DMS79 (cell line): Measurements from ENCODE around the gene TYMP.
"Not testable (repeated sequence)": the region's sequence is repeated elsewhere in the genome, so short reads cannot be mapped to it uniquely, and the experiment has no call there.

ENCODE experiments used
- DNase-seq: peaks from one replicate; lab custom pipeline; 2025; lab: John Stamatoyannopoulos, UW

Gene TYMP

DNA sequence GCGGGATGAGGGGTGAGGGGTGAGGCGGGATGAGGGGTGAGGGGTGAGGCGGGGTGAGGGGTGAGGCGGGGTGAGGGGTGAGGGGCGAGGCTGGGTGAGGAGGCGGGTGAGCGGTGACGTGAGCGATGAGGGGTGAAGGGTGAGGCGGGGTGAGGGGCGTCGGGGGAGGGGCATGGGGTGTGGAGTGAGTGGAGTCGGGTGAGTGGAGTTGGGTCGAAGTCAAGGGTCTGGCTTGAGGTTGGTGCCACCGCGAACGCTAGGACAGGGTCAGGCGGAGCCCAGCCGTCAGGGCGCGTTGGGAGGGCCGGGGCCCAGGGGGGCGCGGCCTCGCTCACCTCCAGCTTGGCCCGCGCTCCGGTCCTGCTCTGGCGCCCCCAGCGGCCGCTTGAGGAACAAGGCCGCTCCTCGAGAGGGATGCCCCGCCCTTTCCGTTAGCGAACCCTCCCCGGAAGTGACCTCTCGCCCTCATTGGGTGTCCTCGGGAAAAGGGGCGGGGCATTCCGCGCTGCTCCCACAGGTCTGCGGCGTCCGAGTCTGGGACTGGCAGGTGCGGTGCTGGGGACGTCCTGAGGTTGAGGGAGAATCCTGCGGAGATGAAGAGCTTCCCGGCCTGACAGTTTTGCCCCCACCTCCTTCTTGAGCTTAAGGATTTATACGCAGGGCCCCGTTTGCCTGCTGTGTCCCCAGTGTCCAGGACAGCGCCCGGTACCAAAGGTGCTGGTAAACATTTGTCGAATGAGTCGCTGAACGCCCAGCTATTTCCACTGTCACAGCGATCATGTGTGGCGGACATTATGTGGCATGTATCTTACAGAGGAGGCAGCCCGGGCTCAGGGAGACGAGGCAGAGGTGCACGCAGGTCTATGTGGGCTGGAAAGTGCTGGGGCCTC is 33.0 kb upstream of the TYMP start, which contains the start of gene SYCE3:
Gene SYCE3 (minus strand): TSS at position 397 of the 890 bp plus-strand sequence. CDS start 6,514 bp downstream, outside the sequence.
- DNase-seq: peak; percentile 63

DNA sequence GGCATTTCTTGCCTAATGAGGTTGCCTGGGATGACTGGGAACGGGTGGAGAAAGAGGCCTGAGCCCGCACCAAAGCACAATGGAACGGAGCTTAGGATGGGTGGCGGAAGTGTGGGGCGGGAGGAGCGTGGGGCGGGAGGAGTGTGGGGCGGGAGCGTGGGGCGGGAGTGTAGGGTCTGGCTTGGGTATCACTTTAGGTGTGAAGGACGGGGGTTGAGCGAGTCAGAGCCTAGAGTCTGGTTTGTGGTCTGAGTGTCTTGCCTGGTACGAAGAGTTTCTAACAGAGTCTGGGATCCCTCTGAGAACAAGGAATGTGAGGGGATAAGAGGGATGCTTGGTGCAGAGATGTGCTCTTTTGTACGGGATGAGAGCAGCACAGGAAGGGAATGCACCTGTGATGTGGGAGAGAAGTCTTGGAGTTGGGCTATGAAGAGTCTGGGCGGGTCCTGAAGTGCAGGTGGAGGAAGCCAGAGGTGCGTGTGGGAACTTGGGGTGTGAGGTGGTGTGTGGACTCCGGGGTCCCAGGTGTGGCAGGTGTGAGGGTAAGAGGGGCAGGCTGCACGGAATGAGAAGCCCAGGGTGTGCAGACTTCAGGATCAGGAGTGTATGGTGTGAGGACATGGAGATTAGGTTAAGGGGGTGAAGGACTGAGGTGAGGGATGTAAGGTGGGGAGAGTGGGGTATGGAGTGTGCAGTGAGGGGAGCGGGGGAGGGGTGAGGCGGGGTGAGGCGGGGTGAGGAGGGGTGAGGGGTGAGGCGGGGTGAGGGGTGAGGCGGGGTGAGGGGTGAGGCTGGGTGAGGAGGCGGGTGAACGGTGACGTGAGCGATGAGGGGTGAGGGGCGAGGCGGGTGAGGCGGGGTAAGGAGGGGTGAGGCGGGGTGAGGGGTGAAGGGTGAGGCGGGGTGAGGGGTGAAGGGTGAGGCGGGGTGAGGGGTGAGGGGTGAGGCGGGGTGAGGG is 31.9 kb upstream of the TYMP start:
- no peak for DNase-seq

DNA sequence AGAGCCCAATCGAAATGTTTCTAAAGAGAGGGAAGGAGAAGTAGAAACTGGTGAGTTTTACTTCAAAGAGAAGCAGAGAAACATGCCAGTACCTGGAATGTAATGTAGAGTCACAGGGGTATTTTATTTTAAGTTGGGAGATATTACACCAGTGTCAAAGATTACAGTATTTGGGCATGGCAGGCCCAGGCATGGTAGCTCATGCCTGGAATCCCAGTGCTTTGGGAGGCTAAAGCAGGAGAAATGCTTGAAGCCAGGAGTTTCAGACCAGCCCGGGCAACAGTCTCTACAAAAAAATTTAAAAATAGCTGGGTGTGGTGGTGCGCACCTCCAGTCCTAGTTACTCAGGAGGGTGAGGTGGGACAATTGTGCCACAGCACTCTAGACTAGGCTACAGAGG is 30.2 kb upstream of the TYMP start:
- DNase-seq: no peak

DNA sequence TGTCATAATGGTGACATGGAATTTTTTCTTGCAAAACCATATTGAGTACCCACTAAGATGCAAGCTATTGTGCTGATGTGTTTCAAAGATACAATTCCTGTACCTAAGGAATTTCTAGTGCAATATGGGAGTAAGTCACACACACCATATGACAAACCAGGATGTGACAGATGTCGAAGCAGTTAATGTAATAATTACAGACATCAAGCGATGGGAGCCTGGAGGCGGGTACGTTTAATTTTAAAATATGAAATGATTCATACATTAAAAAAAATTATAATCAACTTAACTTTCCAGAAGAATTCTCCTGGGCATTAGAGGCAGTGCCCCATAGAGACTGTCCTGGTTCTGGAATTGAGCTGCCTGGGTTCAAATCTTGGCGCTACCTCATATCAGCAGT is 26.9 kb upstream of the TYMP start:
- no peak for DNase-seq

DNA sequence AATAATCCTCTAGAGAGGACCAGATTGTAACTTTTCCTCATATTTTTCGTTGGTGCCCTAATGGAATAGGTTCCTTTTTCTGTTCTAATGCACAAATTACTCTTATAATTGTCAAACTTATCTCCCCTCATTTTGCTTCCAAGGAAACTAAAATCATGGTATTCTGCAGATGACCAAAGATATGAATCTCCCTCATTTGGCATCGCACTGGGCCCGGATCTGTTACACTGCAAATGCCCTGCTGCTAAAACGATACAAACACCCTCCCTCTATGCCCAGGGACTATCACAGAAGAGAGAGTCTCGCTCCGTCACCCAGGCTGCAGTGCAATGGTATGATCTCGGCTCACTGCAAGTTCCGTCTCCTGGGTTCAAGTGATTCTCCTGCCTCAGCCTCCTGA is 23.5 kb upstream of the TYMP start:
- no peak for DNase-seq

DNA sequence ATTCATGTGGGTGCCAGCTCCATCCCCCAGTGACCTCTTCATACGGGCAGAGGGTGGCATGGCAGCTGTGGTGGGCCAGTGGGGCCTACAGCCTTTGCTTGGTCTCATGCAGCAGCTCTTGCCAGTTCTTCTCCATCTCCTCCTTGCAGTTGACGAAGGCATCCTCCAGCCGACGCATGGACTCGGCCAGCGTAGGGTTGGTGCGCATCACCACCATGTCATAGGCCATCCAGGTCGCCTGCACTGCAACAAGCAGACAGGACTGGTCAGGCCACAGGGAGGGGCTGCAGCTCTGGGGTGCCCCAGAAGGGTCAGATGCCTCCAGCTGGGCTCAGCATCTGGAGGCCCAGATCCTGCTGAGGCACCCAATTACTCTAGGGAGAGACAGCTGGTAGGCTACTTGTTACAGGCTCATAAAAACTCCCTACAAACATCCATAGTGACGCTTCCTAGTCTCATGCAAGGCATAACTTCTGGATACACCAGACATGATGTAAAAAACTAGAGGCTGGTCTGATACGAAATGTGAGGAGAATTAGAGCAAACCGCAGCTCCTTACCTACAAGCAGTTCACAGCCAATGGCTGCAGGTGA is 21.4 kb upstream of the TYMP start:
- DNase-seq: no peak

DNA sequence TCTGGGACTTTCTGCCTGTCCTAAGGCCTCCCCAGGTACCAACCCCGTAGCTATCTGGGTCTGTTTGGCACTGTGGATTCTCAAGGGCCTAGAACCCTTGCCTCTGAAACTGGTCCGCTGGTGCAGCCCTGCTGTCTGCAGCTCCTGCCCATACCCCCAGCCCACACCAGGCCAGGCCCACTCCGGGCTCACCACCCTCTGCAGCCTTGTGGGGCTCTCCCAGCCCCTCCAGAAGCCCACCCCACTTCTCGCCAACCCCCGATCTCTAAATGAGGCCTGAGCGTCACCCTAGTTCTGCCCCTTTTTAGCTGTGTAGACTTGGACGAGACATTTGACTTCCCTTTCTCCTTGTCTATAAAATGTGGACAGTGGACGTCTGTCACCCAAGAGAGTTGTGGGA is 20.6 kb upstream of the TYMP start:
- DNase-seq: no peak

DNA sequence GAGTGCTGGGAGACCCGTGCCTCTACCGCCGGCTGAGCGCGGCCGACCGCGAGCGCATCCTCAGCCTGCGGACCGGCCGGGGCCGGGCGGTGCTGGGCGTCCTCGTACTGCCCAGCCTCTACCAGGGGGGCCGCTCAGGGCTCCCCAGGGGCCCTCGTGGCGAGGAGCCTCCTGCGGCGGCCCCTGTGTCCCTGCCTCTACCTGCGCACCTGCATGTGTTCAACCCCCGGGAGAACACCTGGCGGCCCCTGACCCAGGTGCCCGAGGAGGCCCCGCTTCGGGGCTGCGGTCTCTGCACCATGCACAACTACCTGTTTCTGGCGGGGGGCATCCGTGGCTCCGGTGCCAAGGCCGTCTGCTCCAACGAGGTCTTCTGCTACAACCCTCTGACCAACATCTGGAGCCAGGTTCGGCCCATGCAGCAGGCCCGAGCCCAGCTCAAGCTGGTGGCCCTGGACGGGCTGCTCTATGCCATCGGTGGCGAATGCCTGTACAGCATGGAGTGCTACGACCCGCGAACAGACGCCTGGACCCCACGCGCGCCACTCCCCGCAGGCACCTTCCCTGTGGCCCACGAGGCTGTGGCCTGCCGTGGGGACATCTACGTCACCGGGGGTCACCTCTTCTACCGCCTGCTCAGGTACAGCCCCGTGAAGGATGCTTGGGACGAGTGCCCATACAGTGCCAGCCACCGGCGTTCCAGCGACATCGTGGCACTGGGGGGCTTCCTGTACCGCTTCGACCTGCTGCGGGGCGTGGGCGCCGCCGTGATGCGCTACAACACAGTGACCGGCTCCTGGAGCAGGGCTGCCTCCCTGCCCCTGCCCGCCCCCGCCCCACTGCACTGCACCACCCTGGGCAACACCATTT is 19.3 kb upstream of the TYMP start:
- no peak for DNase-seq

DNA sequence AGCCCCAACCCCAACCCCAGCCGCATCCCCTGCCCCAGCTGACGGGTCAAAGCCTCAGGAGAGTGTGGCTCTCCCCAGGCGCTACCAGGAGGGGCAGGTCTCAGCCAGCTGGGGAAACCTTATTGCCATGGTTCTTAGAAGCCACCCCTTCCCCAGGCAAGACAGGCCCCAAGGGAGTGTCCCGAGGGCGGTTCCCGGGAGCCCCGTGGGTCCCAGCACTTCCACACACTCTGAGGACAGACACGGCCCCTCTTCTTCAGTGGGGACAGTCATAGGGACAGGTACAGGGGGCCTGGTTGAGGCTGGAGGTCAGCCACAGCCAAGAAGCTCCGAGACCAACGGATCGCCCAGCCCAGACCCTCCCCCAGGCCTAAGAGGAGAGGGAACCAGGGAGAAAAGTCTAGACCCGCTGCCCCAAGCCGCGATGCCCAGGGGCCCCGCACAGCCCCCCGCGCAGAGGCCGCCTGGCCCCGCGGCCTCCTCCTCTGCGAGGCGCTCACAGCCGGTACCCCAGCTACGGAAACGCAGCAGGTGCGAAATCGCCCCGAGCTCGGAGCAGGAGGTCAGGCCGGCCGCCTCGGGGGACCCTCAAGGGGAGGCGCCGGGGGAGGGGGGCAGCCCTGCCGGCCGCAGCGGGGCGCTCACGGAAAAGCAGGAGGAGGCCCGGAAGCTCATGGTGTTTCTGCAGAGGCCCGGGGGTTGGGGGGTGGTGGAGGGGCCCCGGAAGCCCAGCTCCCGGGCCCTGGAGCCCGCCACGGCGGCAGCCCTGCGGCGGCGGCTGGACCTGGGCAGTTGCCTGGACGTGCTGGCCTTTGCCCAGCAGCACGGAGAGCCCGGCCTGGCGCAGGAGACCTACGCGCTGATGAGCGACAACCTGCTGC is 18.5 kb upstream of the TYMP start:
- no peak for DNase-seq

DNA sequence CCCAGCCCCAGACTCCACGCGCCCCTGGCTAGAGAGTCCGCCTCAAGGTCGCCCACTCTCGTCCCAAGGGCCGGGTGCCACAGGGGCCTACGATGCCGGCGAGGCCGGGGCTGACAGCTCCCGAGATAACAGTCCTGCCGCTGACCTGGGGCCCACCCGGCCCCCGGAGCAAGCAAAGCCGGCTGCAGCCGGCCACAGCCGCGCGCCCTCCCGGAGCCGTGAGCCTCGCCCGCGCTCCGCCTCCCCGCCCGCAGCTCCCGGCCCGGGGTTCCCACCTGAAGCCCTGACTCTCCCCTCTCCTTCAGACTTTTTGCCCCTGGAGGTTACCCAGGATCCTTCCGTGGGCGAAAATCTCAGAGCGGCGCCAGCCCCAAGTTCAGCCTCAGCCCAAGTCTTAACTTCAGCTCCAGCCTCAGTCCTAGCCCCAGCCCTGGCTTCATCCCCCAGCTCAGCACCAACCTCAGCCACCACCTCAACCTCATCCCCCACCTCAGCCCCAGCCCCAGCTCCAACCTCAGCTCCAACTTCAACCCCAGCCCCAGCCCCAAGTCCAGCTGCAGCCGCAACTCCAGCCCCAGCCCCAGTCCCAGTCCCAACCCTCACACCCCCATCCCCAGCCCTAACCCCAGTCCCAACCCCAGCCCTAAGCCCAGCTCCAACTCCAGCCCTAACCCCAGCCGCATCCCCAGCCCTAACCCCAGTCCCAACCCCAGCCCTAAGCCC is 17.6 kb upstream of the TYMP start:
- no peak for DNase-seq

DNA sequence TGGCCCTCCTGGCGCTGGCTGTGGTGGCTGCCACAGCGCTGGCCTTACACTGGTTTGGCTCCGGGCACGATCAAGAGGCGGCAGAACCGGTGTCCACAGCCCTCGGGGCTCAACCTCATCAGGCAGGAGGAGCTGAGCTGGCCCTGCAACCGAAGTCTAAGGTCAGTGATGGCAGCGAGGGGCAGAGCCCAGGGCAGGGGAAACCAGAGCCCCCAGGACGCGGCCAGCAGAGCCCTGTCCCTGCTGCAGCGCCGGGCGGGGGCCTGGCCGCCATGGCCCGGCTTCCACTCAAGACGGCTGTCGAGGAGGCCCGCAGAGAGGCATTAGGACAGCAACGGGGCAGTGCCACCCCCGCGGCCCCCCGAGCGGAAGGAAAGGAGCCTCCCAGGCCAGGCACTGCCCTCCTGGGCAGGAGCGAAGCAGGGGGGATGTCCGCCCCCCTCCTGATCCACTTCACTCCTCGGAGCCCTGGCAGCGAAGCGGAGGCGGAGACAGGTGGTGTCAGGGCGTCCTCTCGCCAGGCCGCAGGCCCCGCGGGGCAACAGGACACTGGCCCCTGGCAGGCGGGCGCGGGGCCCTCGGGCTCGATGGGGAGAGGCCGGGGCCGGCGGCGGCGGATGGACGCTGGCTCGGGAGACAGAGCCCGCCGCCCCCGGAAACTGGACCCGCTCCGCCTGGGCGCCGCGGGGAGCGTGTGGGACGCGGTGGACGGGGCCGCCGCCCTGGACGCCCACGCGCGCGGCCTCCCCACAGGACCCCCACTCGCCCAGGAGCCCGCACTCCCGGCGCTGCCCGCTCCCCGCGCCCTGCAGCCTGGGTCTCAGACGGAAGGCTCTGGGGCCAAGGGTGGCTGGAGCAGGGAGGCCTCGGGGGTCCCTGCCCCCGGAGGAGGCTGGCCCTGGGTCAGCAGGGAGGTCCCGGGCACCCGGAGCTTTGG is 16.8 kb upstream of the TYMP start:
- DNase-seq: no peak

DNA sequence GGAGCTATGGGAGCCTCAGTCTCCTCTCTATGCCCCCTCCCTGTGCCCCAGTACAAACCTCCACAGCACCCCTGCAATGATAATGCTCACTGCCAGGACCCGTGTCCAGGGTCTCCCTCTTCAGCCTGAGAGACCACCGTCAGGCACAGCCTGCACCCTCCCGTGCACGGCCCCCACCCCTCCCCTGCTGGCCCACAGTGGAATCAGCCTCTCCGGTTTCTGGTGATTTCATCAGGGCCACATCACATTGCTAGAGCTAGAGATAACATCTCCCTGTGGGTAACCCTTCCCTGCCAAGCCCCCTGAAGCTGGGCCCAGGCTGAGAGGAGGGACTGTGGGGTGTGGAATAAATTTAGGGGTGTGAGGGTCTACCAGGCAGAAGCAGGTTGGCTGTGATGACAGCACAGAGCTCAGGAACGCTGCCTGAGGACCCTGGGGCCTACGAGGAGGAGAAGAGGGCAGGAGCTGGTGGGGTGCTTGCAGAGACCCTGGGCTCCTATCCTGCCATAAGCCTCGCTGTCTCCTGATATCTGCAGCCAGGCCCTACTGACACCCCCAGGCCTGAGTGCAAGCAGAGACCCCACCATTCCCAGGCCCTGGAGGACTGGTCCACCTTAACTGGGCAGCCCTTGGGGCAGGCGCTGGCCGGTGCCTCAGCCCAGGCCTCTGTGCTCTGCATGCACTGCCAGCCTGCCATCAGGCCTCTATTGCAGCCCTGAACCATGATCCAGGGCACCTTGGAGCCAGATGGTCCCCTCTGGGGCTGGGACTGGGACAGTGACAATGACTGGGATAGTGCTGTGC is 15.9 kb upstream of the TYMP start, which contains the start of gene KLHDC7B:
Gene KLHDC7B (plus strand): TSS at position 378 of the 804 bp plus-strand sequence. CDS start 345 bp downstream, at position 723.
- no peak for DNase-seq

DNA sequence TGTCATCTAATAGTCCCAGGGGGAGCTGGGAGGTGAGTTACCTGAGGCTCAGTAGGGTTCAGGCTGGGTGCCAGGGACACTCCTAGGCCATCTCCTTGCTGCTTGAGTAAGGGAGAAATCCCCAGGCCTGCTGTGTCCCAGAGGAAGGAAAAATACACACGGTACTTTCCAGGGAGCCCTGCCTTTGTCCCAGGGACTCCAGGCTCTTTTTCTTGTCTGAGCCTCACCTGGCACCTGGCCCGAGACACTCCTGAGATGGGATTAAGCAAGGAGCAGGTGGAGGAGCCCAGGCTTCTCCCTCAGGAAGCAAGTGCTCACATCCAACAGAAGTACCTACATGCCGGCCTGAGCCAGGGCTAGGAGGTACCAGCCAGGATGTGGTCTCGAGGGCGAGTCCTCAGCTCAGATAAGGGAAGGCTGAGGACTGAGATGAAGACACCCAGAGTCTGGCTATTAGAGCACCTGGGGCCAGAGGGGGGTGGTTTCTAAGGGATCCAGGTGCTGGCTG is 15.0 kb upstream of the TYMP start:
- DNase-seq: peak; percentile 73

DNA sequence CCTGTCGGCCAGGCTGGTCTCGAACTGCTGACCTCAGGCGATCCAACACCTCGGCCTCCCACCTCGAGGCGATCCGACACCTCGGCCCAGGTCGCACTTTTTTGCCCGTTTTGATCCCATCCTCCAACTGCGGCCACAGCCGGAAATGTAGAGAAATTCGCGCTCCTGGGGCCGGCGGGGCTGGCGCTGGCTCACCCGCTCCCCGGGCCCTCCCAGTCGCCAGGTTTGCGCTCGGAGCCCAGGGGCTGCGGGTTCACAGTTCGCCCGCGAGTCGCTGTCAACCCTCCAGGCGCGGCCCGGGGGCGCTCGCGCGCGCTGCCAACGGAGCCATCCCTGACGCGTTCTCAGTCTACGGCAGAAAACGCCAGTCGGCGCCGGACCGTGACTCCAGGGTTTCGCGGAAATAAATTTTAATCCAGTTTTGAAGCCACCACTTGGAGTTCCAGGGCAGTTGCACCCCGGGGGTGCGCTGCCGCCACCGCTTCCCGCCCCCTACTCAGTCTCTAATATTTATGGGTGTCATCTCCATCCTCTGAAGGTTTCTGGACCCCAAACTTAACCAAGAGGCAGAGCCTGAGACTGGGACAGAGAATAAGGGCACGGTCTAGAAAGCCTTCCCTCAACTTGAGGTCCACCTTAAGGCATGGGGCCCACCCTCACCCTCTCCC is 14.4 kb upstream of the TYMP start:
- no peak for DNase-seq

DNA sequence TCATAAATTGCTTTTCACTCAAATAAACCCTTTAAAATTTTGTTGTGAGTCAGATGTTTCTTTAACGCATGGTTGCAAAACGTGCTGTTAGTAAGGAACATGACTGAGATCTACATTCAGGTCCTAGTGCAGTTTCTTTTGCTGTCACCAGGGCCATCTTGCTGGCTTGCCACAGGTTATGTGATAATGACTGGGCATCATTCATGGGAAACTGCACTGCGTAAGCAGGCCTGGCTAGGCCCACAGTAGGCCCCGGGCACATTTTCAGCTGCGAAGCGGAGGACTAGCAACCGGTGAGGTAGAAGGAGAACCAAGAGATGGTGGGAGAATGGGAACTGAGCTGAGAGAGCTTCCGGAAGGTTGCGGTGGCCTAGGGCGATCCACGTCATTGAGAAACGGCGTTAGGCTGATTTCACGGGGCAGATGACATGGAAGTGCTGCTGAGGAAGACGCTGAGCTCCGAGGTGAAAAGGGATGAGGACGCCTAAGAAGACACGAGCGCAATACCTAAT is 12.7 kb upstream of the TYMP start:
- DNase-seq: no peak

DNA sequence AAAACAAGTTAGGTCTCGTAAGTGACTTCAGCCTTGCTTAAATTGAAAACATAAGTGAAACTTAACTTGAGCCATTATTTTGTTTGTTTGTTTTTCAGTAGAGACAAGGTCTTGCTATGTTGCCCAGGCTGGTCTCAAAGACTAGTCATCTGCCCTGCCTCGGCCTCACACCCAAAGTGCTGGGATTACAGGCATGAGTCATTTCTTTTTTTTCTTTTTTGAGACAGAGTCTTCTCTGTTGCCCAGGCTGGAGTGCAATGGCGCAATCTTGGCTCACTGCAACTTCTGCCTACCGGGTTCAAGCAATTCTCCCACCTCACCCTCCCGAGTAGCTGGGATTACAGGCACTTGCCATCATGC is 11.8 kb upstream of the TYMP start:
- not testable (repeated sequence) for DNase-seq

DNA sequence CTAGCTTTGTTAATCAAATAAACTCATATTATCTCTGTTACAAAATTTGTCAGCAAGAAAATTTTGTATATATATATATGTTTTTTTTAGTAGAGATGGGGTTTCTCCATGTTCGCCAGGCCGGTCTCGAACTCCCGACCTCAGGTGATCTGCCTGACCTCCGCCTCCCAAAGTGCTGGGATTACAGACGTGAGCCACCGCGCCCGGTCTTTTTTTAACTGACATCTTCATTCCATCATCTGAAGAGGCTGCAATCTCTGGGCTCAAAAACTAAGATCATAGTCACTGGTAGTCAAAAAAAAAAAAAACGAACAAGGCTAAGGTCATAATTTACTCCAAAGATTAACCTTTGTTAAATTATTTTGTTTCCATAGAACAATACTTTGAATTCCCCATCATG is 10.6 kb upstream of the TYMP start:
- DNase-seq: no peak
